EH (cell line): Measurements from ENCODE around the gene EXOC6B.
A peak's percentile ranks its signal among the peaks of the same experiment; 100 is the strongest.
"Not testable (repeated sequence)": the region's sequence is repeated elsewhere in the genome, so short reads cannot be mapped to it uniquely, and the experiment has no call there.

Experiments
- DNase-seq: peaks from one replicate; pipeline ENCODE4 v3.0.0-alpha.2; 2015; ENCODE audit warnings: low read depth

Gene EXOC6B

GRCh38 chr2:72605836-72606442 lies 219.9 kb downstream of the EXOC6B start:
- DNase-seq, result peak; percentile 26

- no peak for DNase-seq
Observed at GRCh38 chr2:72604468-72604867, 221.4 kb downstream of the EXOC6B start.

GRCh38 chr2:72603481-72603880 lies 222.4 kb downstream of the EXOC6B start:
- peak; percentile 4 for DNase-seq

DNA sequence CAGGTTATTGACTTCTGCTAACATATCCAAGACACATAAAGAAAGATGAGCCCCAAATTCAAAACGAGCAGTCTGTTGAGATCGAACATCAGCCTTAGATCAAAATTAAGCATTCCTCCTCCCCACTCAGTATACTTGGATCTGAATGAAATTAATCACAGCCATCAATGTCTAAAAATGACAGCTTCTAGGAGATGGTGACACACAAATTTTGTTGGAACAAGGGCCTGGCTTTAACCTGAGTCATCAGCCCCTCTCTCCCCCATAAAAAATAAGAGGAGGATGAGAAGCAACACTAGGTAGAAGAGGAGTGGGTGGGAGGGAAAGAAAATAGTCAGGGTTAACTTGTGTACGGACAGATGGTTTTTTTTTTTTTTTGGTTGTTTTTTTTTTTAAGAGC lies 223.1 kb downstream of the EXOC6B start:
- no peak for DNase-seq

- DNase-seq, result no peak
Observed at GRCh38 chr2:72602095-72602494, 223.7 kb downstream of the EXOC6B start.

DNA sequence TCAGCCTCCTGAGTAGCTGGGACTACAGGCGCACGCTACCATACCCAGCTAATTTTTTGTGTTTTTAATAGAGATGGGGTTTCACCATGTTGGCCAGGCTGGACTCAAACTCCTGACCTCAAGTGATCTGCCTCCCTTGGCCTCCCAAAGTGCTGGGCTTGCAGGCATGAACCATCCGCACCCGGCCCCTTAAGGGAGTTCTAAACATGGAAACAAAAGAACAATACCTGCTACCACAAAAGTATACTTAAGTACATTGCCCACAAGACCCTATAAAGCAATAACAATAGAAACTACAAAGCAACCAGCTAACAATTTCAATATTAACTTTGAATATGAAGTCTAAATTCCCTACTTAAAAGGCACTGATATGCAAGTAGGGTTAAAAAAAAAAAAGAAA lies 242.0 kb downstream of the EXOC6B start:
- DNase-seq, result not testable (repeated sequence)

DNA sequence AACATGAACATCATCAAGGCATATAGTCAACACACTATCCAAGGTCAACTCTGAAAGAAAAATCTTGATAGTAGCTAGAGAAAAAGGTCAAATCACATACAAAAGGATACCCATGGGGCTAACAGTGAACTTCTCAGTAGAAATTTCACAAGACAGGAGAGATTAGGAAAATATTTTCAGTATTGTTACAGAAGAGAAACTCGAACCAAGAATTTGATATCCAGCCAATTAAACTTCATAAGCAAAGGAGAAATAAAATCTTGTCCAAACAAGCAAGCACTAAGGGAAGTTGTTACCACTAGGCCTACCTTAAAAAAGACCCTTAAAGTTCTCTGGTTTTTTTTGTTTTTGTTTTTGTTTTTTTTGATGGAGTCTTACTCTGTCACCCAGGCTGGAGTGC lies 242.5 kb downstream of the EXOC6B start:
- no peak for DNase-seq

DNA sequence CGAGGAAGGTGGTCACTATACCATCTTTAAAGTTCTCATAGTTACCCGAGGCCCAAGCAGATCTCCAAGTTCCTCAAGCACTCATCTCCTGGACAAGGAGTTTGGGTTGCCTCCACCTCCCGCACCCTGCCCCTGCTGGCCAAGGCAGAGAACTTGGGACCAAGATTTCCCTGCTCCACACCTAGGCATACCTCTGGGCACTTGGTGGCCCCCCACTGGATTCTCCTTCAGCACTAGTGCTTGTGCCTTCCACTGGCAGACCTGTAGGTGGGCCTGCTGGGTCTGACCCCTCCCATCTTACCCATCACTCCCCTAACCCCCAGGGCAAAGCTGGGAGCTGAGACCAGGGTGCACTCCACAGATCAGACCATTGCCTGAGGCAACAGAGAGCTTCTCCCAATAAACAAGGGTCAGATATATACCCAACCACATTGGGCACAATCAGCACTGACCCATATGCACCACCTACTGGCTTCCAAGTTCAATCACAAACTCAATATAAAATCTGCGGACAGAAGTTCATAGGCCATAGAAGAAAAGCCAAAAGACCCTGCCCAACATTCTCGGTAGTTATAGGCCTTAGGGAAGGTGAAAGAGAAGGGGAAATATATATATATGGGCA lies 244.2 kb downstream of the EXOC6B start:
- DNase-seq, result no peak

- DNase-seq, result peak; percentile 74
Observed at GRCh38 chr2:72579591-72580180, 246.1 kb downstream of the EXOC6B start.

DNA sequence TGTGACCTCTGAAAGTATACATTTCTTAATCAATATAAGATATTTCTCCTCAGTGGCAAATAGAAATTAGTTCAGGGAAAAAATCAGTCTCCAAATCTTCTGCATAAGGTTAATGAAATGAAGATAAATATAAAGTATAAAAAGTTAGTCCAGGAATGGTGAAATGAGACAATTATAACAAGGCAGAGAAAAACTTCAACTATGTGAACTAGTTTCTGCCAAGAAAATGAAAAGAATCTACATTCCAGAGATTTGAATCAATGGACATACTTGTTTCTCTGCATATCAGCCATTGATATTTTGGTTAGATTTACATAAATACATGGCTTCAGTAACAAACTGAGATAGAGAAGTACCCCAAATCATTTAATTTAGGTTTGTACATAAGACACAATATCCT lies 249.0 kb downstream of the EXOC6B start:
- DNase-seq, result peak; percentile 64

DNA sequence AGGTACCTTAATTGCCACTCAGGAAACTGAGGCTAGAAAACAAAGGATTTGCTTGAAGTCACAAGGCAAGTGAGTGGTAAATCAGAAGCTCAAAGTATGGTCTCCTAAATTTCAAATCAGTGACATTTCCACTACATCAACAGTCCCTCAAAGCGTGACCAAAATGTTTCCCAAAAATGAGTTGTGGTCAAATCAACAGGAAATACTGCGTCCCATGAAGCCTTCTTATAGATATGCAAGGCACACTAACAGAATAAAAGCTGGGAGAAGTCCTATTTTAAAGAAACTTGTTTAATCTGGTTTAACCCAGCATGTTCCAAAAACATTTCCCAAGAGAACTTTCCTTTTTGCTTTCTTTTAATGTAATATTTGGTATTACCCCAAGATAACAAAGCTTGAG lies 249.4 kb downstream of the EXOC6B start:
- no peak for DNase-seq

DNA sequence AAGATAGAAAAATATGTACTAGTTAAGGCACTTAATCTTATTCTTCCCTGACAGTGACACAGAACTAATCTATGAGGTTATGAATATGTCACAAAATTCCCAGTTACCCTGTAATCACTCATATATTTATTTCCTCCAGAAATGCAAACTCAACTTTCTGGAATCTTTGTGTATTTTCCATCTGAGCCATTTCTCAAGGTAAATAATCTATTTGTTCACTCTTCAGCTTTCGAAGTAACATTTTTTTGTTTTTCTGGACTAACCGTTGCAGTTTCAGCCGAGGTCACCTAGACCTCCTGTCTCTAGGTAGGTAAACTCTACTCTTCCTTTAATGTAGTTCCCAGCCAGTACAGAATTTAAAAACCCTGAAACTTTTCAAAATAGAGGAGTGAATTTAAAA lies 250.9 kb downstream of the EXOC6B start:
- DNase-seq, result no peak

GRCh38 chr2:72573232-72573631 lies 252.6 kb downstream of the EXOC6B start:
- peak; percentile 57 for DNase-seq

DNA sequence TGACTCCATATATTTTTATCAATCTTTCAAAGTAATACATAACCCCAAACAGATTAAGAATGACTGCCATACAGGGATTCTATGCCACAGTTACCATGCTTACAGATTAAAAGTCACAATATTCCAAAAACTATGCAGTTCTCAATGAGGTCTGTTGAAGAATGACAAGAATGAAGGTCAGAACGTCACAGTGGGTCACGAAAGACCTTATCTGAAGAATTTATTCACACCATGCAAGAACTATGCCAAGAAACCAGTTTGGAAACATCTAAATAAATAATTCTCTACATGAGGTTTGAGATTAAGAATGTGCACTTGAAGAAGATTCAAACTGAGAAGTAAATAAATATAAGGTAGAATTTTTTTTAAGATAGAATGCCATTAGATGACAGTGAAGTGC lies 253.3 kb downstream of the EXOC6B start:
- DNase-seq, result peak; percentile 82

DNA sequence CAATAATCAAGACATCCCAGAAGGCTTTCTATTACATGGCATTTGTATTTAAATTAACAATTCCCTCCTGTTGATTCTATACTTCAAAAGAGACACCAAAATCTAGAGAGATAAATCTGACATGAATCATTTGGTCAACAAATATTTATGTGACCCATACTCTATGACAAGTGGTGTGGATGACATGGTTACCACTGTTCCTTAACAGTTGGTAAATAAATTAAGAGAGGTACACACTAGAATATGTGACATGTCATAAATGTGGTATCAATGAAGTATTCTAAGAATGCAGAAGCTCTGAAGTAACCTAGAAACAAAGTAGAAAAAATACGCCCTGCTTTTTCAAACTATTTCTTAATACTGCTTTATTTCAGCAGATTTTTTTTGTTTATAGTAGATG lies 255.4 kb downstream of the EXOC6B start:
- DNase-seq, result peak; percentile 56

- peak; percentile 57 for DNase-seq
Observed at GRCh38 chr2:72562451-72563153, 263.2 kb downstream of the EXOC6B start.

DNA sequence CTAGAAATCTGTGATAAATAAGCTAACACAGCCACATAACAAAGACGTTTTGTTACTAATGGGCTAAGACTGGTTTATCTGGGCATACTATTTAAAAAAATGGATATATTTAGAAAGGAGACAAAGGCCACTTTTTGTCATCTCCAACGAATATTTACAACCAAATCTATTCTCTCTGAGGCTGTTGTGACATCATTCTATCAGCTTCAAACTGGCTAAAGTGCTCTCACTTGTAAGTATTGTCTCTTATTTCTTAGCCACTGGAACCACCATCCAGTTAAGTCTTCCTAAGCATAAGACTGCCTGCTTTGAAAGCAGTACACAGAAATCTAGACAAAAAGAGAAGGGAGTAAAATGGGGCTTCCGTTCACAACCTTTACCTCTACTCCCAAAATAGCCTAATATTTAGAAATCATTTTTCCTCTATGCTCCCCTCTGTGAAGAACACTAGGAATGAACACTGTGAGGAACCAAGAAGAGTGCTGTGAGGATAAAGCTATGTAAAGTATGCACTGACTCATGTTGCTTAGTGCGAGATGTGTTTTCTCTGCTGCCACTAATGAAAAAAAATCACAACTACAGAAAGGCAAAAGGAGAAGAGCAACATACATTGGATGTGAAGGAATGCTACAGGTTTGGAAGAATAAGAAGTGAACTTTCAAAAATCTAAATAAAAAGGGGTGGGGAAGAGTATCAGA lies 264.1 kb downstream of the EXOC6B start:
- DNase-seq, result peak; percentile 83

DNA sequence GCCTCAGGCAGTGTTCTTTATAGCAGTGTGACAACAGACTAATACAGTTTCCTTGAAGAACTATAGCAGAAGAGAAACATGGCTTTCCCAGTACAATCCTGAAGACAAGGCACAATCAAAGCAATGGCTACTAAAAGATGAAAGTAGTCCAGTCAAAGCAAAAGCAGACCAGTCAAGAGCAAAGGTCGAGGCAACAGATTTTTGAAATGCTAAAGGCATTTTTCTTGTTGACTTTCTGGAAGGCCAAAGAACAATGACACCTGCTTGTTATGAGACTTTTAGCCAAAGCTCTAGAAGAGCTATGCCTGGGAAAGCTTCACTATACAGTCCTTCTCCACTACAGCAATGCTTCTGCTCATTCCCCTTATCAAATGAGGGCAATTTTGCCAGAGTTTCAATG lies 269.9 kb downstream of the EXOC6B start:
- DNase-seq, result no peak

- not testable (repeated sequence) for DNase-seq
Observed at GRCh38 chr2:72555363-72555762, 270.5 kb downstream of the EXOC6B start.

- DNase-seq, result not testable (repeated sequence)
Observed at GRCh38 chr2:72554910-72555309, 270.9 kb downstream of the EXOC6B start.

DNA sequence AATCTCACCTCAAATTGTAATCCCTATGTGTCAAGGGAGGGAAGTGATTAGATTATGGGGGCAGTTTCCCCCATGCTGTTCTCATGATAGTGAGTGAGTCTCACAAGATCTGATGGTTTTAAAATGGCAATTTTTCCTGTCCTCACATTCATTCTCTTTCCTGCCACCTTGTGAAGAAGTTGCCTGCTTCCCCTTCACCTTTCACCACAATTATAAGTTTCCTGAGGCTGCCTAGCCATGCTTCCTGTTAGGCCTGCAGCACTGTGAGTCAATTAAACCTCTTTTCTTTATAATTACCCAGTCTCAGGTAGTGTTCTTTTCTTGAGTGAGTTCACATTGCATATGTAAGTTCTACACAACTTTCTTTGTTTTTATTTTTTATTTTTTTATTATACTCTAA lies 271.5 kb downstream of the EXOC6B start:
- DNase-seq, result no peak

DNA sequence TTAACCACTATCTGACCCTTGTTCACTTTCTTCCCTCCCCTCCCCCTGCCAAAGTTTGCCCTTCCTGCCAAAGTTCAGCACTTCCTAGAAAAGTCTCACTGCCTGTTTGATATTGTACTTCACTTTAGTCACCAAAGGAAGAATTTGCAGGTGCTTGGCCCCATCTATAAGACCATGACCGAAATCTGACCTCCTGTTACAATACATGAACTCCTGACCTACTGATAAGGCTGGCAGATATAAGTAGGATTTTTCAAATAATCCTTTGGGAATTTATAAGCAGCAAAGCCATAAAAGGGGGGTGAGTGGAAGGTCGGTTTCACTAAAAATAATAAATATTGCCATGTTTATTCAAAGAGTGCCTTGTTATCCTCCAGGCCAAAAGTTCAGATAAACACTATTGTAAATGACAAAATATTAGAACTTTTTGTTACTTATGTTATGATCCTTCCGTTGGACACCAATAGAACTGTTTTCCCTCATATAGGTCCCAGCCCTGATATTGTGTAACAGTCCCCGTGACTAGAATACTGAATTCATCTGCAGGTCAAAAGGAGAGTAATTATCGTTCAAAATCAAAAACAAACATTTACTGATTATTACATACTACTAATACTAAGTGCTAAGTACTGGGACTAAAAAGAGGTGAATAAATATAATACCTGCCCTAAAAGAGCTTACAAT lies 277.6 kb downstream of the EXOC6B start:
- no peak for DNase-seq
